Astrocyte (in vitro differentiated cells and primary cell): ENCODE measurements around the gene KLF11. TPM values are rescaled to one million over a fixed set of nuclear protein-coding genes. Genes with fewer than 3 reads are reported as not detected.

Experiments used
- DNase-seq: peaks from one replicate; pipeline ENCODE4 v3.0.0-alpha.2; 2010; ENCODE audit warnings: low read depth
- FAIRE-seq: peaks from 2 replicates; lab custom pipeline; 2011; peaks lifted over from hg19 to GRCh38; lab: Jason Lieb, UNC
- H2AFZ ChIP-seq: 2 replicates; pipeline ENCODE4 v1.6.0; 2012; ENCODE audit warnings: low read depth, low read length, inconsistent platforms
- H3K27ac ChIP-seq: 2 replicates; pipeline ENCODE4 v1.5.1; 2011; ENCODE audit warnings: low read depth, low read length, inconsistent platforms
- H3K27me3 ChIP-seq: 2 replicates; pipeline ENCODE4 v1.6.0; 2011; ENCODE audit warnings: low read length, inconsistent platforms; ENCODE audit not compliant: insufficient read depth
- H3K36me3 ChIP-seq: 2 replicates; pipeline ENCODE4 v1.5.1; 2011; ENCODE audit warnings: low read length, inconsistent platforms; ENCODE audit not compliant: insufficient read depth
- H3K4me1 ChIP-seq: 2 replicates; pipeline ENCODE4 v1.5.1; 2011; ENCODE audit warnings: low read length, inconsistent platforms; ENCODE audit not compliant: insufficient read depth
- H3K4me2 ChIP-seq: 2 replicates; pipeline ENCODE4 v1.6.0; 2012; ENCODE audit warnings: low read length, inconsistent platforms
- H3K4me3 ChIP-seq: 2 replicates; pipeline ENCODE4 v1.5.1; 2011; ENCODE audit warnings: low read depth, mild to moderate bottlenecking, low read length, inconsistent platforms; ENCODE audit not compliant: insufficient read depth
- H3K79me2 ChIP-seq: 2 replicates; pipeline ENCODE4 v1.6.0; 2012; ENCODE audit warnings: mild to moderate bottlenecking, low read length, inconsistent platforms; ENCODE audit not compliant: insufficient read depth
- H3K9ac ChIP-seq: 2 replicates; pipeline ENCODE4 v1.6.0; 2012; ENCODE audit warnings: mild to moderate bottlenecking, low read length, inconsistent platforms
- H3K9me3 ChIP-seq: 2 replicates; pipeline ENCODE4 v1.5.1; 2012; ENCODE audit warnings: low read depth, mild to moderate bottlenecking, low read length, inconsistent platforms; ENCODE audit not compliant: insufficient read depth
- H4K20me1 ChIP-seq: 2 replicates; pipeline ENCODE4 v1.6.0; 2012; ENCODE audit warnings: low read length, inconsistent platforms; ENCODE audit not compliant: insufficient read depth
- H3K27ac Mint-ChIP-seq: one replicate; pipeline ENCODE4 v1.8.0; 2021; ENCODE audit warnings: mild to moderate bottlenecking, mixed read lengths; ENCODE audit not compliant: unreplicated experiment
- H3K27me3 Mint-ChIP-seq: one replicate; pipeline ENCODE4 v1.8.0; 2021; ENCODE audit warnings: low read depth, mixed read lengths; ENCODE audit not compliant: unreplicated experiment
- H3K36me3 Mint-ChIP-seq: one replicate; pipeline ENCODE4 v1.8.0; 2021; ENCODE audit warnings: low read depth, mixed read lengths; ENCODE audit not compliant: unreplicated experiment
- H3K4me1 Mint-ChIP-seq: one replicate; pipeline ENCODE4 v1.8.0; 2021; ENCODE audit warnings: low read depth, mixed read lengths; ENCODE audit not compliant: unreplicated experiment
- H3K4me3 Mint-ChIP-seq: one replicate; pipeline ENCODE4 v1.8.0; 2021; ENCODE audit warnings: mild to moderate bottlenecking, moderate library complexity, mixed read lengths; ENCODE audit not compliant: unreplicated experiment
- H3K9me3 Mint-ChIP-seq: one replicate; pipeline ENCODE4 v1.8.0; 2021; ENCODE audit warnings: mild to moderate bottlenecking, mixed read lengths; ENCODE audit not compliant: unreplicated experiment
- EZH2 ChIP-seq: IDR thresholded peaks from 2 replicates; pipeline ENCODE4 v1.6.1; 2012; ENCODE audit warnings: mild to moderate bottlenecking, low read length, inconsistent platforms; ENCODE audit not compliant: insufficient read depth
- total RNA-seq: library from RNA; stranded (reverse); gene quantifications from 2 replicates; pipeline ENCODE4 v1.2.1, GENCODE V29; 2021
- TF ChIP-seq, protein P1 (sequence below): IDR thresholded peaks from 2 replicates; pipeline ENCODE4 v1.5.1; 2011; ENCODE audit warnings: low read depth, mild to moderate bottlenecking, inconsistent platforms, low read length, moderate library complexity; ENCODE audit not compliant: insufficient read depth

The KLF11 gene
- total RNA-seq, 1 donor from 2014 or later: 9.8 TPM

DNA sequence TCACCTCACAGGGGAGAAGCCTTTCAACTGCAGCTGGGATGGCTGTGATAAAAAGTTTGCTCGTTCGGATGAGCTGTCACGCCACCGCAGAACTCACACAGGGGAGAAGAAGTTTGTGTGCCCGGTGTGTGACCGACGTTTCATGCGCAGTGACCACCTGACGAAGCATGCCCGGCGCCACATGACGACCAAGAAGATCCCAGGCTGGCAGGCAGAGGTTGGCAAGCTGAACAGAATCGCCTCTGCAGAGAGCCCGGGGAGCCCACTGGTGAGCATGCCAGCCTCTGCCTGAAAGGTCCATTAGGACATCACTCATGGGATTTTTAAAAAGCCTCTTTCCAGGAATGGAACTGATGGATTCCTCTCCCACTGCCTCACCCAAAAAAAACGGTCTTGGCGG lies 8.9 kb downstream of the KLF11 start:
- Mint-ChIP-seq H3K27ac (no peak overlapping the region), H3K9me3 (no peaks in the 10 kb centered on the region), H3K4me1 (peaks cover 2% of the 10 kb centered on the region), H3K36me3 (peaks cover 13% of the 10 kb centered on the region), H3K27me3 (no peaks in the 10 kb centered on the region), H3K4me3 (no peak overlapping the region)
- Histone ChIP-seq H3K9ac (no peak overlapping the region), H2AFZ (no peak overlapping the region), H3K4me1 (peaks cover 2% of the 10 kb centered on the region), H4K20me1 (no peaks in the 10 kb centered on the region), H3K27ac (no peak overlapping the region), H3K4me2 (no peak overlapping the region), H3K27me3 (no peaks in the 10 kb centered on the region), H3K9me3 (no peaks in the 10 kb centered on the region), H3K4me3 (no peak overlapping the region), H3K36me3 (no peaks in the 10 kb centered on the region), H3K79me2 (no peaks in the 10 kb centered on the region)
- DNase-seq (no peak), FAIRE-seq (no peak)
- TF ChIP-seq, protein P1, sequence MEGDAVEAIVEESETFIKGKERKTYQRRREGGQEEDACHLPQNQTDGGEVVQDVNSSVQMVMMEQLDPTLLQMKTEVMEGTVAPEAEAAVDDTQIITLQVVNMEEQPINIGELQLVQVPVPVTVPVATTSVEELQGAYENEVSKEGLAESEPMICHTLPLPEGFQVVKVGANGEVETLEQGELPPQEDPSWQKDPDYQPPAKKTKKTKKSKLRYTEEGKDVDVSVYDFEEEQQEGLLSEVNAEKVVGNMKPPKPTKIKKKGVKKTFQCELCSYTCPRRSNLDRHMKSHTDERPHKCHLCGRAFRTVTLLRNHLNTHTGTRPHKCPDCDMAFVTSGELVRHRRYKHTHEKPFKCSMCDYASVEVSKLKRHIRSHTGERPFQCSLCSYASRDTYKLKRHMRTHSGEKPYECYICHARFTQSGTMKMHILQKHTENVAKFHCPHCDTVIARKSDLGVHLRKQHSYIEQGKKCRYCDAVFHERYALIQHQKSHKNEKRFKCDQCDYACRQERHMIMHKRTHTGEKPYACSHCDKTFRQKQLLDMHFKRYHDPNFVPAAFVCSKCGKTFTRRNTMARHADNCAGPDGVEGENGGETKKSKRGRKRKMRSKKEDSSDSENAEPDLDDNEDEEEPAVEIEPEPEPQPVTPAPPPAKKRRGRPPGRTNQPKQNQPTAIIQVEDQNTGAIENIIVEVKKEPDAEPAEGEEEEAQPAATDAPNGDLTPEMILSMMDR: no peak
- TF ChIP-seq EZH2: no peak

DNA sequence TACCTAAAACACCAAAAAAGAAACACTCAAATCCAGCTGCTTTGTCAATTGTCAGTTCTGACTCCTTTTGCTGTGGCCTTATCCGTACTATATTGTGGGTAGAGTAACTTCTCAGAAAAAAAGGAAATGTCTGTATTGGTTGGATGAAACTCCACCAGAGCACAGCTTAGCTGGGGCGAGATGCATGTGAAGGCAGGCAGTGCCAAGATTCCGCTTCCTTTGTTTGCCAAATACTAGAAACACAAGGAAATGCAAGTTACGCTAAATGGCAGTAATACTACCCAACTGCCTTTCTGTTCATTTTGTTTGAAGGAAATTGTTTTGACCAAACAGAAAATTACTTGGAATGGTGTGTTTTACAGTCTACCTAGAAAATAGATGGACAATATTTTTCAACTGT lies 10.0 kb downstream of the KLF11 start:
- H3K79me2 ChIP-seq: no peaks in the 10 kb centered on the region
- no peak overlapping the region for H3K4me3 ChIP-seq
- peaks cover 12% of the 10 kb centered on the region for H3K4me1 ChIP-seq
- Mint-ChIP-seq H3K9me3 (no peaks in the 10 kb centered on the region), H3K27me3 (no peaks in the 10 kb centered on the region), H3K36me3 (peaks cover 12% of the 10 kb centered on the region), H3K4me1 (peaks cover 2% of the 10 kb centered on the region), H3K4me3 (no peak overlapping the region), H3K27ac (no peak overlapping the region)
- no peaks in the 10 kb centered on the region for H4K20me1 ChIP-seq
- no peak overlapping the region for H3K4me2 ChIP-seq
- H3K27me3 ChIP-seq: no peaks in the 10 kb centered on the region
- no peak for DNase-seq
- H3K36me3 ChIP-seq: no peaks in the 10 kb centered on the region
- H3K27ac ChIP-seq: no peak overlapping the region
- TF ChIP-seq EZH2: no peak
- TF ChIP-seq, protein P1: no peak
- no peak overlapping the region for H3K9ac ChIP-seq
- H3K9me3 ChIP-seq: no peaks in the 10 kb centered on the region
- no peak for FAIRE-seq
- H2AFZ ChIP-seq: no peak overlapping the region

DNA sequence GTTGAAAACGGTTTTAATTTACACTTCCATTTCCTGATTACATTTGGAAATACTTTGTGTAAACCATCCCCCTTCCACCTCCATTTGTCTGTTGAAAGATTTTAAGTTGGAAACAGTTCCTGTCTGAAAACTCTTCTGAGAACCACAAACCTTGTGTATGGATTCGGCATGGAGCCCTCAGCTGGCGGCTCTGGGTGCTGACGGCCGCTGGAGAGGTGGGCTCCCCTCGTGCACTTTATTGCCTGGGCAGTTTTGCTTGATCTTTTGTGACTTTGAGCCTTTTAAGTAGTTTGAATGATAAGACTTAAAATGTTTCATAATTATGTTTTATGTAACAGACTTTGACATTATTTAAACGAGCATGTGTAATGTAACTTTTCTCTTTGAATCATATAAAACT lies 11.1 kb downstream of the KLF11 start:
- H3K27me3 Mint-ChIP-seq: no peaks in the 10 kb centered on the region
- FAIRE-seq (no peak), DNase-seq (no peak)
- H2AFZ ChIP-seq: no peak overlapping the region
- H3K27me3 ChIP-seq: no peaks in the 10 kb centered on the region
- peaks cover 12% of the 10 kb centered on the region for H3K4me1 ChIP-seq
- H3K4me1 Mint-ChIP-seq: peaks cover 2% of the 10 kb centered on the region
- H3K79me2 ChIP-seq: no peaks in the 10 kb centered on the region
- no peak overlapping the region for H3K27ac Mint-ChIP-seq
- H3K4me3 Mint-ChIP-seq: no peak overlapping the region
- H3K36me3 ChIP-seq: no peaks in the 10 kb centered on the region
- H3K36me3 Mint-ChIP-seq: peaks cover 12% of the 10 kb centered on the region
- H3K4me2 ChIP-seq: no peak overlapping the region
- TF ChIP-seq EZH2: no peak
- TF ChIP-seq, protein P1: no peak
- no peak overlapping the region for H3K27ac ChIP-seq
- no peaks in the 10 kb centered on the region for H3K9me3 Mint-ChIP-seq
- no peaks in the 10 kb centered on the region for H4K20me1 ChIP-seq
- no peak overlapping the region for H3K9ac ChIP-seq
- no peak overlapping the region for H3K4me3 ChIP-seq
- H3K9me3 ChIP-seq: no peaks in the 10 kb centered on the region
